Measurements from ENCODE around the gene PHYHIPL. TPM values are rescaled to one million over a fixed set of nuclear protein-coding genes. Genes with fewer than 3 reads are reported as not detected.

PHYHIPL gene
- total and polyA plus RNA-seq, 2 donors (not counting 3 experiments of a cell fraction or from before 2014, with no cell fraction given): not detected

DNA sequence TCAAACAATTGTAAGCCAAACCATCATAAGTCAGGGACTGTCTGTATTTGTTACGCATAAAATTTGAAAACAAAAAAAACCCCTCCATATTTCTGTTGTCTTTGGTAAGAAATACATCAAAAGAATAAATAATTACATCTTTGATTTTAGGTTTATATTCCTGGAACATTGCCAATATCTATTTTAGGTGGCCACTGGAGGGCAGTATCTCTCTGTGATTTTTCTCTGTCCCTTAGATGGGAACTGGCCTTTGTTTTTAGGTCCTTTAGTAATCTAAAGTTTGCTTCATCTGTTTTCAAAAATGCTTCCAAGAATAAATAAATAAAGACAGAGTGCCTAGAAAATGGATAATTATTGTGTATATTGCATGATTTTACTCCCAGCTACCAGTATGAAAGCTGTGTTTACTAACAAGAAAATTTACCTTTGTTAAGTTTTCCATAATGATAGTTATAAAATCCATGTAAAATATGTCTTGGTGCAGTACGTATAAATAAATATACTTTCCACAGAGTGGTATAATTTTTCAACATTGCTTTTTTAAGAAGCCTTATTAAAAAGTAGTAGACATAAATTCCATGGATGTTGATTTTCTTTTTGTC is 64.2 kb downstream of the PHYHIPL start:
- no peaks in the 10 kb centered on the region for H3K79me2 ChIP-seq (ENCODE audit: control insufficient read depth, insufficient read depth, low read length)
- ChIA-PET CTCF (interaction anchor here (0.7 to 1.7 kb wide), 3 partner anchors 9 to 566 kb away, joined by 3 to 9 read pairs (median 3); no protein-coding TSS in a partner anchor), POLR2A (no interaction called here)
- no peaks in the 10 kb centered on the region for H3K36me3 ChIP-seq (ENCODE audit: control insufficient read depth in 2 of 2, extremely low read depth in 1 of 2, insufficient read depth in 2 of 2, low read length in 2 of 2)
- H3K9me1 ChIP-seq (replicated peaks; ENCODE audit: control insufficient read depth, extremely low read depth, insufficient read depth, low read length): no peaks in the 10 kb centered on the region
- H3K27me3 ChIP-seq (ENCODE audit: control insufficient read depth in 2 of 2, insufficient read depth in 2 of 2, low read length in 2 of 2): no peaks in the 10 kb centered on the region
- intact Hi-C loops (cut with micrococcal nuclease) (loop anchor here (1.0 to 10.0 kb wide), 5 partner anchors 340 to 793 kb away; no protein-coding TSS in a partner anchor), dilution Hi-C loops (cut with MboI; ENCODE audit: extremely low pct_ligation_motif_present, low sequenced_read_pairs) (no loop called here)
- no peak overlapping the region for H3K27ac ChIP-seq (ENCODE audit: insufficient read depth, low read depth, low read length)
- H4K20me1 ChIP-seq (replicated peaks; ENCODE audit: control insufficient read depth, extremely low read depth, insufficient read depth, low read length): no peaks in the 10 kb centered on the region
- no peaks in the 10 kb centered on the region for H3K4me1 ChIP-seq (ENCODE audit: control insufficient read depth, extremely low read depth, insufficient read depth, low read length)
- H3K4me3 ChIP-seq (replicated peaks in 1 of 3; ENCODE audit: insufficient read depth in 1 of 3, low read depth in 1 of 3, low read length in 3 of 3): no peak overlapping the region
- DNase-seq (ENCODE audit: low read depth, low spot score) (peak; percentile 52), FAIRE-seq (peak; percentile 50)
- no peaks in the 10 kb centered on the region for H3K9me3 ChIP-seq (replicated peaks; ENCODE audit: control insufficient read depth, insufficient read depth, low read length)
- H2AFZ ChIP-seq (ENCODE audit: low read depth, low read length): no peak overlapping the region
- no peak overlapping the region for H3K4me2 ChIP-seq (ENCODE audit: insufficient read depth, low read length)
- TF ChIP-seq GATA2 (IDR thresholded peaks at IDR 0.05; ENCODE audit: insufficient read depth, insufficient read length, low read depth, low read length): no peak
- no peak for TF ChIP-seq FOS (IDR thresholded peaks at IDR 0.05; ENCODE audit: borderline replicate concordance, insufficient read depth, low read length)
- peak; percentile 18 to 22 for TF ChIP-seq CTCF (IDR thresholded peaks at IDR 0.05; ENCODE audit: extremely low read depth in 1 of 2, insufficient read depth in 1 of 2, low read depth in 1 of 2, low read length in 2 of 2)
- no peak for TF ChIP-seq MYC (IDR thresholded peaks at IDR 0.05; ENCODE audit: low read depth, low read length)
- TF ChIP-seq EZH2 (IDR thresholded peaks at IDR 0.05; ENCODE audit: borderline replicate concordance, low read depth, low read length, severe bottlenecking): no peak
- no peak for TF ChIP-seq POLR2AphosphoS5 (IDR thresholded peaks at IDR 0.05; ENCODE audit: insufficient read depth, low read depth, low read length)
- no peak for TF ChIP-seq MAX (IDR thresholded peaks at IDR 0.05; ENCODE audit: insufficient read depth, insufficient read length)
- no peak for TF ChIP-seq JUN (IDR thresholded peaks at IDR 0.05; ENCODE audit: borderline replicate concordance, insufficient read depth, insufficient read length, low read depth)
- H3K9ac ChIP-seq (replicated peaks; ENCODE audit: extremely low read depth, insufficient read depth, low read length): no peak overlapping the region
- no TSS peak for BruUV-seq (replicated peaks)

Data from endothelial cell of umbilical vein (primary cell).